Fibroblast of skin of left biceps (primary cell): ENCODE results near the gene CRACR2B.

Experiments
- DNase-seq, 2 experiments: peaks; one replicate each; pipeline ENCODE4 v3.0.0-alpha.2; 2013; ENCODE audit warnings: low read depth in 2 of 2

Gene CRACR2B

DNA sequence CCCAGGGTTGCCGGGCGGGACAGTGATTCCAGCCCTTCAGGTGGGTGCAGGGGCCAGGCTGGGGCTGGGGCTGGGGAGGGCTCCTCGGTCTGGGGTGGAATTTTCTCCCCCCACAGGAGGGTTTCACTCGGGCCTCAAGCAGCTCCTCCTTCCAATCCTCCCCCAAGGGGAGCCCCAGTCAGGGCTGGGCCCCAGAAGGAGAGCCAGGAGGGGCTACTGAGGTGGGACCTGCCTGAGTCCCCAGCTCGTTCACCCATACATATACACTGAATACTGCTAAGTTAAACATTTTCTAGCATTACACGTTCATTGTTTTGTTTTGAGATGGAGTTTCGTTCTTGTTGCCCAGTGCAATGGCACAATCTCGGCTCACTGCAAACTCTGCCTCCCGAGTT is 1.5 kb upstream of the CRACR2B start:
- DNase-seq, result no peak

DNA sequence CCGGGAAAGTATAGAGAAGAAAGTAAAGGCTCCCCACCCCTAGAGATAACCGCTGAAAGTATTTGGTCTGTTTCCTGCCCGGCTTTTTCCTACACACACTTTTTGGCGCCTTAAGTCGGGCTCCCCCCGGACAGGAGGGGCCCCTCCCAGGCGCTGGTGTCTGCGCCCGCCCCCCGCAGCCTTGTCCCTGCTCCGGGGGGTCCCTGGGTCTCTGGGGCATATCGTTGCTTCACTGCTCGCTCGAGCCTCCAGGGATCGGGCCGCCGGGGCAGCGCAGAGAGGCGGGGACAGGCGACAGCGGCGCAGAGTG is 928 bp upstream of the CRACR2B start:
- no peak for DNase-seq

DNA sequence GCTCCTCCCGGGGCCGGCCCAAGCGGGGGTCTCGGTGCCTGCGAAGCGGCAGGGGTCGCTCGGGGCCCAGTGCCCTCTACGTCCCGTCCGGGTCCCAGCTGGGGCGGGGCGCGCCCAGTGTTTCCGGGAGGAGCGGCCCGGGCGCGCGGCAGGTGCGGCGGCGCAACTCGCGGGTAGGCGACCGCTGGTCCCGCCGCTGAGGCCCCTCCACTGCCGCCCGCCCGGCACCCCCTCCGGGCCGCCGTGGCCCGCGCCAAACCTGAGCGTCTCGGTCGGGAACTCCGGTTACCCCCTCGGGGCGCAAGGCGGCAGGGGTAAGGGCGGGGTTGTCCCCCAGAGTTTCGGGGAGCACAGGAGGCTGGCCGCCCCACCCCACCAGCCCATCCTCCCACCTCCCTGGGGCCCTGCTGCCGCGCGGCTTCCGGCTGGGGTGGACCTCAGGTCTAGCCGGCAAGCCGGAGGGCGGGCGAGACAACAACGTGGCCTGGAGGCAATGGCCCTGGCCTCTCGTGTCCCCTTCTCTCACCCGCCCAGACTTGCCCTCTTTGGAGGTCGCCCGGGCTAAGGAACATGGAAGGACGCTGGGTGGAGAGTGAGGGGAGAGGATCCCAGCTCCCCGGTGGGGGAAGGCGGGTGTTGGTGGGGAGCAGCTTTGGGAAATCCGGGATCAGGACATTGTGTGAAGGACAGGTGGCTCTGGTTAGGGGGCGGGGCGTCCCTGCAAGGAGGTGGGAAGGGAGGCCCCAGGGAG is 398 bp upstream of the CRACR2B start:
- DNase-seq, result no peak

DNA sequence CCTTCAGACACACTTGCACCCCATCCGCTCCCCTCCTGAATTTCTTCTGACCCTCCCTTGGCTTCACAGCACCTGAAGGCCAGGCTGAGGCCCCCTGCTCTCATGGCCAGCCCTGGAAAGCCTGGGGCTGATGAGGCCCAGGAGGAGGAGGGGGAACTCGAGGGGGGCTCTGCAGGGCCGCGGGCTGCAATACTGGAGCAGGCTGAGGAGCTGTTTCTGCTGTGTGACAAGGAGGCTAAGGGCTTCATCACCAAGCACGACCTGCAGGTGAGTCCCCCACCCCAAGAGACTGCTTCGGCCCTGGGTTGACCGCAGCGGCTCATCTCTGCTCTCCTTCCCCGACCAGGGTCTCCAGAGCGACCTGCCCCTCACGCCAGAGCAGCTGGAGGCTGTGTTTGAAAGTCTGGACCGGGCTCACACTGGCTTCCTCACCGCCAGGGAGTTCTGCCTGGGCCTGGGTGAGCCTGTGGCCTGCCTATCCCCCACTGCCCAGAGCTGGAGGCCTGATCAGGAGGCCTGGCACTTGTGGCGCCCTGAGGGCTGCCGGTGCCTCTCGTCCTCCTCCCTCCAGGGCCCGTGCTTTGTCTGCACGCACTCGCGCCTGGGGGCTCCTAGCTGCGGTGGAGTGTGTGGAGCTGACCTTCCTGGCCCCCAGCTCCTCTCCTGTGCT is 922 bp downstream of the CRACR2B start:
- no peak for DNase-seq

DNA sequence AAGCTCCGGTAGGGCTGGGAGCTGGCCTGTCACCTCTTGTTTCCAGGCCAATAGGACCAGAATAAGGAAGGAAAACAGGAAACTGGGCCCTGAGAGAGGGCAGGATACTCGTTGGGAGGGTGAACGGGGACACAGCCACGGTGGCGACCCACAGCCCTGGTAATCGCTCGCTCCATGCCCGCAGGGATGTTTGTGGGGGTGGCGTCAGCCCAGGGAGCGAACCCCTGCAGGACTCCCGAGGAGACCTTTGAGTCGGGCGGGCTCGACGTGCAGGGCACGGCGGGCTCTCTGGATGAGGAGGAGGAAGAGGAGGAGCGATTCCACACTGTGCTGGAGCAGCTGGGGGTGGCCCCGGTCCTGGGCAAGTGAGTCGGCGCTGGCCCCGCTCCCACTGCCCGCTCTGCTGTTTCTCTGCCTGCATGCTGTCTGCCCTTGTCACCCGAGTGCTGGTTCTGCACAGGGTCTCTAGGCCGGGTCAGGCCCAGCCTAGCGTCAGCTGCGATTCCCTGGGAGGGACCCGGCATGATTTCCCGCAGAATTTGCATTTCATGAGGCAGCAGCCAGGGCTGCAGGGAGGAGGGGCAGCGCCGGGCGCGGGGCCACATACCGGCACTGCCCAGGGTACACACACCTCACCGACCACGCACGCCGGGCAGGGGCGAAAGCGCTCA is 1.6 kb downstream of the CRACR2B start:
- DNase-seq, result no peak

DNA sequence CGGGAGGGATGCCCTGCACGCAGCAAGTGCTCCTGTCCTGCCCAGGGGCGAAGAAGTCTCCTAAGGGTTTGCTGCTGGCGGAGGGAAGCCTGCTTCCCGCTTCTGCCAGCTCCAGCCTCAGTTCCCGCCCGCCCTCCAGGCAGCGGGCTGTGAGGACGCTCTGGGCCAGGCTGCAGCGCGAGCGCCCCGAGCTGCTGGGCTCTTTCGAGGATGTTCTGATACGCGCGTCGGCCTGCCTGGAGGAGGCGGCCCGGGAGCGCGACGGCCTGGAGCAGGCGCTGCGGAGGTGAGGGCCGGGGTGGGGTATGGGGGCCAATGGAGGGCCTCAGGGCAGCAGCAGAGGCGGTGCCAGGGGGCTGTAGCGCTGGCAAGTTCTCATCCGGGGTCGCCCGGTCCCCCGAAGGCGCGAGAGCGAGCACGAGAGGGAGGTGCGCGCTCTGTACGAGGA is 2.2 kb downstream of the CRACR2B start:
- no peak for DNase-seq

DNA sequence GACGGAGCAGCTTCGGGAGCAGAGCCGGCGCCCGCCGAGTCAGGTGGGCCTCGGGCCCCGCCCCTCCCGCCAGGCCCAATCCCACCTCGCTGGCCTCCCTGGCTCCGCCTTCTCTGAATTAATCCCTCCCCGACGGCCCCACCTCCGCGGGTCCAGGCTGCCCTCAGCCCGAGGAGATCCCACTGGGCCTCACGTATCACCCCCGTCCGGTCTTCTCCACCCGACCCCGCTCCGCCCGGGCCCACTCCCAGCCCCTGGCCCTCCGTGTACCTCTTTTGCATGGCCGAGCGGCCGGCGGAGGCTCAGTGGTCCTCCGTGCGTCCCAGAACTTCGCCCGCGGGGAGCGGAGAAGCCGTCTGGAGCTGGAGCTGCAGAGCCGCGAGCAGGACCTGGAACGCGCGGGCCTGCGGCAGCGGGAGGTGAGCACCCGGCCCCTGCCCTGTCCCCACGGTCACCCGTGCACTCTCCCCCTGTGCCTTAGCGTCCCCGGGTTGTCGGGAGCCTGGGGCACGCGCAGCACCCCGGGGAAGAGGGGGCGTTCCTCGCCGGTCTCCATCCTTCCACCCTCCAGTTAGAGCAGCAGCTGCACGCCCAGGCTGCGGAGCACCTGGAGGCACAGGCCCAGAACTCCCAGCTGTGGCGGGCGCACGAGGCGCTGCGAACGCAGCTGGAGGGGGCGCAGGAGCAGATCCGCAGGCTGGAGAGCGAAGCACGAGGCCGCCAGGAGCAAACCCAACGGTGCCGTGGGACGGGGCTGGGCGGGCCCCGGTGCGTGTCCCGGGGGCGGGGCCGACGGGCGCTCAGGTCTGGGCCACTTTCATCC is 2.8 kb downstream of the CRACR2B start:
- no peak for DNase-seq

DNA sequence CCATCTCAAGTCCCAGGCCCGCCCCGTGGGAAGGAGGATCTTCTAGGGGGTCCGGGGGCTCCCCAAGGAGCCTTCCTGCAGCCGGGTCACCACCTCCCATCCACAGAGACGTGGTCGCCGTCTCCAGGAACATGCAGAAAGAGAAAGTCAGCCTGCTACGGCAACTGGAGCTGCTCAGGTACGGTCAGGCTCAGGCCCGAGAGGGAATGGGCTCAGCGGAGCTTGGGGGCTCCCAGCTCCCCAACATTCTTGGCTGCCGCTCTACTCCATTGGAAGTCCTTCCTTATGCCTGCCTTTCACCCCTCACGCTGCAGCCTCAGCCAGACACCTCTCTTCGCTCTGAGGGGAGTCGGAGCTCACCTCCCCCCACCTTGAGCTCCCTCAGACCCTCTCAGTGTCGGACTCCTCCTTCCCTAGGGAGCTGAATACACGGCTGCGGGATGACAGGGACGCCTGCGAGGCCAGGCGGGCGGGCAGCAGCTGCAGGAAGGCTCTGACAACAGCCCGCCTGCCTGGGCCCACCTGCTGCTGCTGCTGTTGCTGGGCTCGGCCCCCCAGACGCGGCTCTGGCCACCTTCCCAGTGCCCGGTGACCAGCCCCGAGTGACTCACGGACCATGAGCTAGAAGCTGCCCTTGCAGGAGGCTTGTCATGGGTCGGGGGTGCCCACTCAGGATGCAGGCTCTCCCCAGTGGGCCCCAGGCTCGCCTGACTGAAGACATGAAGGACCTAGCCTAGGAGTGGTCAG is 3.6 kb downstream of the CRACR2B start:
- DNase-seq, result no peak

DNA sequence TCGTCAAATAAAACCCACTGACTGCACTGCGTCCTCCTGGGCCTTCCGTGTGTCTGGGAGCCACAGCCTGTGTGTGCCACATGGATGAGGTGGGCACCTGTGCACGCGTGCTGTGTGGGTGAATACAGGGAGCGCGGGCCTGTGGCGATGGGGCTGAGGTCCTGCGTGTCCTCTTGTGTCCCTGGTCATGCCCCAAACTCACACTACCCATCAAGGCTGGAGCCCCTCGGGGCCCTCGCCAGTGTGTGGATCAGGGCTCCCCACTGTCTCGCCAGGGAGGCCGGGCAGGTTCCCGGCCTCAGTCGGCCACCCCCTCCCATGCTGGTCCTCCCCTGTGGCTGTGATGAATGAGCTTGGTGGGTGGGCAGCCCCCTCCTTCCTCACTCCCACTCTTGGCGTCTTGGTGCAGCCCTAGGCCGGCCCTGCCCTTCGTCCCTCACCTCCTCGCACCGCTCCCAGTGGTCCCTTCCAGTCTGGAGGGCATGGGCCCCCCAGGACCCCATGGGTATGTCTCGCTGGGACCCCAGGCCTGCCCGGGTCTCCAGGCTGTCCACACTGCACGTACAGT is 4.3 kb downstream of the CRACR2B start:
- DNase-seq, result no peak

DNA sequence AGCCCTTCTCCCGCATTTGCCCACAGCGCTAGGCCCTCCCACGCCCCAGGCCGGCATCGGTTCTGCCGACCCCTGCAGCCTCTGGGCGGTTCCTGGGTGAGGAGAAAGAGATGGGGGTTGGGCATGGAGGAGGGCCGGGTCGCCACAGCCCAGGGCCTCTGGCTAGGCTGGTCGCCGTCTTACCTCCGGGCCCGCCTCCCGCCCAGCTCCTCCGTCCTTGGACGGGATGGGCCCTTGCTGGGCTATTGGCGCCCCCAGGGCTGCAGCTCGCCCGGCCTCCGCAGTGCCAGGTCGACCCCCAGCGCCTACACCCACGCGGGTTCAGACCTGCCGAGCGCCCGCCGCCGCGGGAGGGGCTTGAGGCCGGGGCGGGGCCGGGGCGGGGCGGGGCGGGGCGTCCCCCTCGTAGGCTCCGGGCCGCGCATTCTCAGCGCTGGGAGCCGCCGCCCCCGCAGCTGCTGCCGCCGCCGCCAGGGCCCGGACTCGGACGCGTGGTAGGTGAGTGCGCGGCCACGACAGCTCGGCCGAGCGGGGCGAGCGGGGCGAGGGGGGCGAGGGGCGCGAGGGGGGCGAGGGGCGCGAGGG is 4.9 kb downstream of the CRACR2B start, which contains the start of gene CD151:
TSS of gene CD151 (plus strand) at position 424 of the 585 bp plus-strand sequence. CDS start 3,118 bp downstream, outside the sequence.
- DNase-seq, result no peak

DNA sequence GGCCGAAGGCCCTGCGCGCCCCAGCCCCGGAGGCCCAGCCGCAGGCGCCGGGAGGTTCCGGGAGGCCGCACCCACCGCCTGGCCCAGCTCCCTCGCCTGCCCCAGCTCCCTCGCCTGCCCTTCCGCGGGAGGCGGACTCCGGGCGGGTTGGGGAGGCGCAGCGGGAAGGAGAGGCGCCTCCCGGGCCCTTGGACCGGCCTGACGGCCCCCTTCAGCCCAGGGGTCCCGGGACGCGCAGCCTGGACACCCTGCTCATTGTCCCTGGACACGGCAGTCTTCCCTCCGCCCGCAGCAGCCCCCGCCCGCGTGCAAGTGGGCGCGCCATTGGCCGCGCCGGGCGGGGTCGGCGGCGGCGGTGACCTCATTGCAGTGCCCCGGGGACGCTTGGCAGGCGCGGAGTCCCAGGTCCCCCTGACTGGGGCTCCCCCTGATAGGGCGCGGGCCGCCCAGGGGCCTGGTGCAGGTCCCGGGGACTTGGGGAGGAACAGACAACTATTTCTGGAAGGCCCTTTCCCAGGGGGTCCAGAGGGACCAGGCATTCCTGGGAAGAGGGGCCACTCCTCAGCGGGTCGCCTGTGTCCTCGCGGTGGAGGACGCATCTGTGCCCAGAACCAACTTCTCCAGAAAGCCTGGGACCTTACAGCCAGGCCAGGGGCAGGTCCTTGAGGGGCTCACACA is 5.5 kb downstream of the CRACR2B start:
- DNase-seq, result no peak

DNA sequence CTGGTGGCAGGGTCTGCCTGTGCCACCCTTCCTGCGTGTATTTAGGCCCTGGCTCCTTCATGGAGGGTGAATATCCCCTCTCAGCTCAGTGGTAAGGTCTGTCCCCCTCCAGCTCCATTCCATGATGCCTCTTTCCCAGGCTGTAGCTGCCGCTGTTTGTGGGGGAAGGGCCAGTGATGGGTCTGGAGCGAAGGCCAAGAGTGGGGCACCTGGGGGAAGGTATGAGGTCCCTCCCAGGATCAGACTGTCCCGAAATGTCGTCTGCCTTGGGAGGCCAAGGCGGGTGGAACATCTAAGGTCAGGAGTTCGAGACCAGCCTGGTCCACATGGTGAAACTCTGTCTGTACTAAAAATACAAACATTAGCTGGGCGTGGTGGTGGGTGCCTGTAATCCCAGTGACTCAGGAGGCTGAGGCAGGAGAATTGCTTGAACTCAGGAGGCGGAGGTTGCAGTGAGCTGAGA is 6.2 kb downstream of the CRACR2B start:
- no peak for DNase-seq

DNA sequence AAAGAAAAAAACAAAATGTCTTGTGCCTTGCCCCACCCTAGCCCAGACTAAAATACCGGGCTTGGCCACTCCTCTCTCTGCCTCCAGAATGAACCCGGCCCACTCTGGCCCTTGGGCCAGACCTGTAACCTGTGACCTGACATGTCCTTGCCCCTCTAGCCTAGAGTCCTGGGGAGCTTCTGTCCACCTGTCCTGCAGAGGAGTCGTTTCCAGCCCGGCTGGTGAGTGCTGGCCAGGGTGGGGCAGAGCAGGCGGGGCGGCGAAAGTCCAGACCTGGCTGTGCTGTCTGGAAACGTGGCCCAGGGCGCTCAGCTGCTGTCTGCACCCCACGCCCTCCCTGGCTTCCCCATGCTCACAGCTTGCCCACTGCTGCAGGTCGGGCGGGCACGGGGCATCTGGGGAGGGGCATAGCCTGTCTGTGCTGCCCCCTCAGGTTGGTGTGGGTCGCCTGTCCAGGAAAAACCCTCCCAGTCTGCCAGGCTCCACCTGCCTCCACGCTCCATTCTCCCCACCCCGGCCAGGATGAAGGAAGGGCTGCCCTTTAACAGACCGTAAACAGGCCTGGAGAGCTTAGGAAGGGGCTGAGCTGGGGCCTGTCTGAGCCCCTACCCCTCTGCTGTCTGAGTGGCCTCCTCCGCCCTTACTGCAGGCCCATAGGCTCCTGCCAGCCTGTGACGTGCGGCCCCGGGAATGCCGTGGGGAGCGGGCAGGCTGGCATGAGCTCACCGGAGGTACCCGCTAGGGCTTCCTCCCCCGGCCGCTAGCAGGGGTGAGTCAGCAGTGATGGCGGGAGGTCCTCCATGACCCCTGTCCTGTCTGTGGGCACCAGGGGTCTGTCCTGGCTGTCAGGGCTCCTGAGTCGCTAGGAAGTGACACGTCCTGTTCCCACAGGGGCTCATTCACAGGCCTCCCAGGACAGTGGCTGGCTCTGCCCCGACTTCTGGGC is 6.9 kb downstream of the CRACR2B start:
- DNase-seq, result no peak

DNA sequence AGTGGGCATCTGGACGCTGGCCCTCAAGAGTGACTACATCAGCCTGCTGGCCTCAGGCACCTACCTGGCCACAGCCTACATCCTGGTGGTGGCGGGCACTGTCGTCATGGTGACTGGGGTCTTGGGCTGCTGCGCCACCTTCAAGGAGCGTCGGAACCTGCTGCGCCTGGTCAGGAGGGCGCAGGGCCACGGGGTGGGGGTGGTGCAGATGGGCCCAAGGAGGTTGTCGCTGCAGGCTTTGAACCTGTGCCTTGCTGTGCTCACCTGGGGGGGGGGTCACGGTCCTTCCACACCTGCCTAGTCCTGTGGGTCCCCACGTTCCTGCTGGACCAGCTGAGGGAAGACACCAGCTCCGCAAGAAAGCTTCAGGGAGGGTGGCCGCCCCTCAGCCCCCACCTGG is 8.6 kb downstream of the CRACR2B start:
- no peak for DNase-seq

DNA sequence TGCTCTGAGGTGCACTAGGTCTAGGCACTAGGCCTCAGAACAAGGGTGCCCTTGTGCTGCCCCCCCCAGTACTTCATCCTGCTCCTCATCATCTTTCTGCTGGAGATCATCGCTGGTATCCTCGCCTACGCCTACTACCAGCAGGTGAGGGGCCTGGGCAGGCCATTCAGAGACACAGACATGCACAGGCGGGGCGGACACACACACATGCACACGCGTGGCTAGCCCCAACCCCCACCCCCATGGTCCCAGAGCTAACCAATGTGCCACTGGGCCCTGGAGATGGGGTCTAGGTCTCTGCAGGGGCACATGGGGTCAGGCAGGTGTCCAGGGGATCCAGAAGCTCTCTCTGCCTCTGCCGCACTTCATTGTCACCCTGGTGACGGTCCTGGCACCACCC is 9.0 kb downstream of the CRACR2B start:
- no peak for DNase-seq

DNA sequence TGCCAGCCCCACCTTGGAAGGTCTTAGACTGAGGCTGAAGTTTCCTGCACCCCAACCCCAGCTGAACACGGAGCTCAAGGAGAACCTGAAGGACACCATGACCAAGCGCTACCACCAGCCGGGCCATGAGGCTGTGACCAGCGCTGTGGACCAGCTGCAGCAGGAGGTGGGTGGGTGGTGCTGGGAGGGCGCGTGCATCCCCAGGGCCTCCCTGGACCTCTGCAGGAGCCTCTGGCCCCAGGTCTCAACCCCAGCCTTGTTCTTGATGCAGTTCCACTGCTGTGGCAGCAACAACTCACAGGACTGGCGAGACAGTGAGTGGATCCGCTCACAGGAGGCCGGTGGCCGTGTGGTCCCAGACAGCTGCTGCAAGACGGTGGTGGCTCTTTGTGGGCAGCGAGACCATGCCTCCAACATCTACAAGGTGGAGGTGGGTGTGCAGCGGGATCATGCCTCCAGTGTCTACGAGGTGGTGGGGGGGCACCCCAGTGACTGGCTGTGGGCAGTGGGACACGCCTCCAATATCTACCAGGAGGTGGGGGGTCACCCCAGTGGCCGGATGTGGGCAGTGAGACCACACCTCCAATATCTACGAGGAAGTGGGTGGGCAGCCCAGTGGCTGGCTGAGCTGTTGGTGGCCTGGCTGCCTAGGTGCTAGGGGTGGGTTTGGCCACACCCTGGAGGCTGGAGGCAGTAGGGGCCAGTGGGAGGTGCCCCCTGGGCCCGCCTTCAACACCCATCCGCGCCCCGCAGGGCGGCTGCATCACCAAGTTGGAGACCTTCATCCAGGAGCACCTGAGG is 9.7 kb downstream of the CRACR2B start:
- no peak for DNase-seq

DNA sequence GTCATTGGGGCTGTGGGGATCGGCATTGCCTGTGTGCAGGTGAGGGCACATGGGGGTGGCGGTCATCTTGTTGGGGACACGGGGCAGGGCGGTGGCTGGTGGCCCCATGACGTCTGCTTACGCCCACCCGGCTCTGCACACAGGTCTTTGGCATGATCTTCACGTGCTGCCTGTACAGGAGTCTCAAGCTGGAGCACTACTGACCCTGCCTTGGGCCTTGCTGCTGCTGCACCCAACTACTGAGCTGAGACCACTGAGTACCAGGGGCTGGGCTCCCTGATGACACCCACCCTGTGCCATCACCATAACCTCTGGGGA is 10.2 kb downstream of the CRACR2B start:
- no peak for DNase-seq
